Measurements from ENCODE around the gene STK24.

STK24 gene

DNA sequence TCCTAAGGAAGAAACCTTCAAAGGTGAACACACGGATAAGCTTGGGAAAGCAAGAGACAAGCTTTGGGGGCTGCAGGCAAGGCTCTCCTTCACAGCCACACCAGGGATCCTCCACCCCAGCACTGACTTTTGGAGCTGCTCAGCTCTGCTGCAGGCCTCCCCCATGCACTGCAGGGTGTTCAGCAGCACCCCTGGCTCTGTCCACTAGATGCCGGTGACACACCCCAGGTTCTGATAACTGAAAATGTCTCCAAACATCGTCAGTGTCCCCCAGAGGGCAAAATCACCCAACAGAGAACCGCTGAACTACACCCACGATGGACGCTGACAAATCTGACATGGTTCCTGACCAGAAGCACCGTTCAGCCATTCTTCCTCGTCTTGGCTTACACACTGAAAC is 90.5 kb downstream of the STK24 start:
- no peak for DNase-seq

DNA sequence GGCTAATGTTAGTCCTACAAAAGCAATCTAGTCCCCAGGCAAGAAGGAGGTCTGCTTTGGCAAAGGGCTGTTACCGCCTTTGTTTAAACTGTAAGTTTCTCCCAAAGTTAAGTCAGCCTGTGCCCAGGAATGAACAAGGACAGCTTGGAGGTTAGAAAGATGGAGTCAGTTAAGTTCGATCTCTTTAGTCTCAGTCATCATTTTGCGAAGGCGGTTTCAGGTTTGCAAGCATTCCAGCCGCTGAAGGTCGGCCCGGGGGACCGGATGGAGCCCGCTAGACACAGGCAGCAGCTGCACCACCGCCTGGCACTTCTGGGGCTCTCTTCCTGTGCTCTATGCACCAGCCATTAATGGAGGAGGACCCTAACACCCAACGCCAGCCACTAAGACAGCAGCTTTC is 91.3 kb downstream of the STK24 start:
- no peak for DNase-seq

DNA sequence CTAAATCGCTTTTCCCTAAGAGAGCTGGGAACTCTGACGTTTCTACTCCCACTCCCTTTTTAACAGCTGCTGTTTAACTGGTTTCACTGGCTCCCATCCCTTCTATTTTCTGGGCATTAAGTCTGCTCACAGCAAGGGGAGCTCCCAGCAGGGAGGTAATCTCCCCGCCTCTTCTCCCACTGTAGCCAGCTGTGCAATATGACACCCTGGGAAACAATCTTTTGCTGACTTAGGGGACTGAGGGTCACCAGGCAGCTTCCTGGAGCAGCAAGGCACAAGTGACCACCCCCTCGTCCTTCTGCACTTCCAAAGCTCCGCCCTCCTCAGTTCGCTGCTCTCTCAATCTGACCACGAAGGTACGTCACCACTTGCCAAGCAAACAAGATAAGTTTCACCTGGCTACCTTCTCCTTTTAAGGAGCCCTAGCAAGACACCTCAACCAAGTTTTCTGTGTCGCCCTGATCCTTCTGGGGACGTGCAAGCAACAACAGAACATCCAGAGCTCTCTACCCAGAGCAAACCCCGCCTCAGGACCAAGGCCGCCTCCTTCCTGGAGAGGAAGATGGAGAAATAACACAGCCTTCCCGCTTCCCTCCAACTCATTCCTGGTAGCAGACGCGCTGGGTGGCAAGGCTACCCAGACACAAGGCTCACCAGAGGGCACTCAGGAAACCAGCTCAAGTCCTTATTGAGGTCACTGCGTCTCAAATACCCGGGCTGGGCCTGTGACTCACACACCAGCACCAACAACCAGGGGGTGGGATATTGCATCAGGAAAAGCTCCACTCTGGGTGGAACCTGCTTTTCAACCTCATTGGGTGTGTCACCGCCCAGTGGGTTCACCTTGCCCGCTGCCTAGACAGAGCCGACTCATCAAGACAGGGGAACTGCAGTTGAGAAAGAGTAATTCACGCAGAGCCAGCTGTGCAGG is 92.4 kb downstream of the STK24 start:
- DNase-seq = peak; percentile 90

DNA sequence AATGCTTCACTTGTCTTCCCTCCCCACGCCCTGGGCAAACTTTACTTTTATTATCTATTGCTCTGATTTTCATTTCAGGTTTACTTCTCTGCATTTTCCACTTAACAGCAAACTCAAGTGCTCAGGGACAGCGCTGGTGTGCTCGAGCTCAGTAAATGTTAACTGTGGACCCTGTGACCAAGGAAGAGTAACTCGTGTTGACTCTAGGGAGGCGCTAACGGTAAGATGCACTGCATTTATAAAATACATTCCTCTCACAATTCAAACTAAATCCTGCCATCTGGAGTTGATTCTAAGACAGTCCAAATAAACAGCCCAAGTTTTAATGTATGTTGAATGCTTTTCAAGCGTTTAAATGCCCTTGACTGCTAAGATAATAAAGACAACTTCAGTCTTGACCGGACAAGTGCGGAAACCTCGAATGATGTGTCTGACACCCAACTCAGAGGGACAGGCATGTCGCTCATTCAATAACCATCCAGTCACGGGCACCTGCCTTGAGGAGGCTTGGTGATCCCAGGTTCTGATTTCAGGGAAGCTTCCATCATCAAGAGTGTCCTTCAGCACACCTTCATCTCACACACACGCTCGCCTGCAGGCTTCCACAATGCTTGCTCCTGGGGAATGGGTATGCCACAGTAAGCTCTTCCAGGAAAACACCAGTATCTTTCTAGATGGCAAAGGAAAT is 93.2 kb downstream of the STK24 start:
- DNase-seq = peak; percentile 44

DNA sequence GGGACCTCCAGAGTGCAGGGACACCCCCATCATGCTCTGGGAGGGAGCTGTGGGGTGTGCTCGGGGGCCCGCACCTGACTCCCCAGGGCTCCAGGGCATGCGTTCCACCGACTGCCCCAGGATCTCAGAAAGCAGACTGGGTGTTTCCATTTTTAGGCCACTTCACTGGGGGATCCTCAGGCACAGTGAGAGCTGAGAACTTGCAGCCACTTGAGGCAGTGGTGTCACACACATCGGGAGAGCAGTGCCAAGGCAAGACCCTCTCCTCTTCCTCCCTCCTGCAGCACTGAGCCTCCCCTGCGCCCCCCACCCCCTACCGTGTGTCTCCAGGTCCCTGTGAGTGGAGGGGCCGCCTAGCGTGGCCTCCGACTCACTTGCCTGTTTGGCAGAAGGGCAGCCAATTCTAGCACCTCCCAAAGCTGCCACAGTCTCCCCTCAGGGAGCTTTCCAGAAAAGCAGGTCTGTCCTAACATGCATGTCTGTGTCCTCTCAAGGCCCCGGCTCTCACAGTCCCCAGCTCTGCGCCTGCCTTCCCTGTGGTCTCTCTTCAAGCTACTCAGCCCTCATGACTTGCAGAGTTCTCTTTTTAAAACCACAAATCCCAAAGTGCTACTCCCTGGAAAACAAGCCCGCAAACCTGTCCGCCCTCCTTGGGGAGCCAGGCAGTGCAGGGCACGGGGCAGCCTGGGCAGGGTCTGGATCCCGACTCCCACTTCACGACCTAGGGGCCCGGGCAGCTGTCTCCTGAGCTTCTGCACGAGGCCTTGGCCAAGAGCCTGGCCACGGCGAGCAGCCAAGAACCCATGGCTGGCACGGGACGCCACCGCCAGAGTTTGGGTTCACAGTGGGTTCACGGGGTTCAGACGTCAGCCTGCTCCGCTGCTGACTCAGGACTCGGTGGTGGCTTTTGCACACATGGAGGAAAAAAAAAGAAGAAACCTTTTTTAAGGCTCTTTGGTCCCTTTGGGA is 94.1 kb downstream of the STK24 start:
- DNase-seq = peak; percentile 36

DNA sequence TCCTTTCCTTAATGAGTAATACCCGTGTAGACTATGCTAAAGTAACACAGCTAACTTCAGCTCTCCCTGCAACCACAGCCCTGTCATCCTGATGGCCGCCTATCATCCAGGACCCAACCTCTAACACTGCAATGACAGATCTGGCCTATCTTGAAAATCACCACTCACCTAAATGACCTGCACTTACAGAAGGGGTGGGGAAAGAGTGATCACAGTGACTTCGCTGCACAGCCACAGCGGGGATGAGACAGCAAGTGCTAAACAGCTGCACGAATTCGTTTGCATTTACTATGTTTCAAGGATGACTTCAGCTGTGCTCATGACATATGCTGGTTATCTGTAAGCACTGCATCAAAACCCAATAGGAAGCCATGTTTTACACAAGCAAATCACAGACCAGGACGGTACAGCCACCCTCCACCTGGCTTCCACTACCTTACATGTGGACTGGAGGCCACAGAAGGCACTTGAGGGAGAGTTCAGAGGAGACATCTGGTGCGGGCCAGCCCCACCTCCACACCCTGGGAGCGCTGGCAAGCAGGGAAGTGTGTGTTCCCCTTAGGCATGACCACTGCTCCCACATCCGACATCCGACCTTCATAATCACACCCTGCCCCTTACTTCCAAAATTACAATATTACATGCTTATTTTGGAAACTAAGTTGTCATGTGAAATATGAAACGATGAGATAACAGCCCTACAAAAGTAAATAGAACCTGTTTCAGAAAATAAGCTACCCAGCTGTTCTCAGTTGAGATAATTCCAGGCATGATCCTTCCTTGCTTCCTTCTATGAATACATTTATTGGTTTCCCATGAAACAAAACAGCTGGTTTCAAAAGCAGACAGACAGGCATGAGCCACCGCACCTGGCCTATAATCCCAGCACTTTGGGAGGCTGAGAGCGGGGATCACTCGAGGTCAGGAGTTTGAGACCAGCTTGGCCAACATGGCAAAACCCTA is 95.7 kb downstream of the STK24 start:
- no peak for DNase-seq

DNA sequence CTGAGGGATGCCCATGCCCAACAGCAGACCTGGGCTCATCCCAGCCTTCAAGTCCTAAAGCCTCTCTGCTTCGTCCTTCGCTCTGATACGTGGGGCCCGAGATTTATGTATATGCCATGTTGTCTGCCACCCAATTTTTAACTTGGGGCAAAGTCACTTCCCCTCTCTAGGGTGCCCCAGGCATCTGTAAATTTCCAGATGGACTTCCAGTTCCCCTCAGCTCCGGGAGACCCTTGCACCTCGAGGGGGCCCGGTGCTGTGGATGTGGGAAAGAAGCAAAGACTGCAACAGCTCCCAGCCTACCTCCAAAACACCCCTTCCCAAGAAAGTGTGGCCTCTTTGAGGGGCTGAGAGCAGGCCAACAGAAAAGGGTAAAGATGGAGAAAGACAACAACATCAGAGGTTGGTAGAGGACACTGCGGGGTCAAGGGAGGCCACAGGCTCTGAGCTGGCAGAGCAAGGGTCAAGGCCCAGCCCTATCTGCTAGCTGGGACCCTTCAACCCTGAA is 97.4 kb downstream of the STK24 start:
- DNase-seq = no peak

DNA sequence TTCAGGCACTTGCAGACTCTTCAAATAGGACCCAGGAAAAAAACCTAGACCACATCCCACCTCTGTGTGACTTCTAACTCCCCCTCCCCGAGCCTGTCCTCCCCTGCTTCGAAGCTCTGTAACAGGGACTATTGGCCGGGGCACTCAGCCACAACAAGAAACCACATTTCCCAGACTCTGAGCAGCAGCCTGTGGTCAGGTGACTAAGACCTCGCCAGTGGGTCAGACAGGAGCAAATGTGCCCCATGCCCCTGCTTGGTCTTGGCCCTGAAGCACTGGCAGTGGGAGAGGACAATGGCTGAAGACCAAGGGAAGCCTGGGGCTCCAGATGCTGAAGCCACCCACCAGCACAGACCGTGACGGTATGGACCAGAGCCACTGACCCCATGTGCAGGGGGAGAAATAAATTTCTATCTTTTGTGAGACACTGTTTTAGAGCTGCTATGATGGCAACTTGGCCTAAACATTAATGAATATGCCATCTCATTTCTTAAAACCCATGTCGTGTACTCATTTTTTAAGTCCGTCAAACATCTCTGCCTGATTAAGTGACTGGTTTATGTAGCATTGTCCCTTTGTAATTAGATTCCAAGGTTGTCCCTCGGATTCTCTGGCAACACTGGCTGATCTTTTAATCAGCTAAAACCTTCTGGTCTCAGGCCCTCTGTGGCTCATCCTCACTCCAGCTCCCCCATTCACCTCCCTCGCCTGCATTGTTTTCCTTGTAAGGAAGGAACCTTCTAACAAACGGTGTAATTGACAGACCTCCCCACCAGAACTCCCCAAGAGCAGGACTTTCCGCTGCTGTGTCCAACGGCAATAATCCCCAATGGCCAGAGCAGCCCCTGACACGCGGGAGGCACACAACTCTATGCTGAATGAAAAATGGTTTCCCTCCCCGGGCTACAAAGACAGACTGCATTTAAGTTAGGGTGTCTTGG is 98.4 kb downstream of the STK24 start:
- DNase-seq = peak; percentile 35

DNA sequence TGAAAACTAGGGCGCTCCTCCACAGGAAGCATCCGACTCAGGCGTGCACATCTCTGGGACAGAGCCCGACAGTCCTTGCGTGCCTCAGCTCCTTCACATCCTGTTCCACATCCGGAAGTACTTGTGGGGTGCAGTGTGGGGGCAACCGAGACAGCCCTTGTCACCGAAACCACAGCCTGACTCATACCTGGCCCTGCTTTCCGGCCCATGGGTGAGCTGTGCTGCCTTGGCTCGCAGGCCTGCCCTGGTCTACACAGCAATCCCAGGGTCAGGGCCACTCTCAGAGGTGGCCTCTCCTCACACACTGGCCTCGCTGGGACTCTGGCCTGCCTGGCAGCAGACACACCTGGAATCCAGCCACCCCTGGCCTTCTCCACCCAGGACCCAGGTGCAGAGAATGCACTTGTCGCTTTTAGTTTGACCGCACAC is 100.4 kb downstream of the STK24 start:
- peak; percentile 88 for DNase-seq

DNA sequence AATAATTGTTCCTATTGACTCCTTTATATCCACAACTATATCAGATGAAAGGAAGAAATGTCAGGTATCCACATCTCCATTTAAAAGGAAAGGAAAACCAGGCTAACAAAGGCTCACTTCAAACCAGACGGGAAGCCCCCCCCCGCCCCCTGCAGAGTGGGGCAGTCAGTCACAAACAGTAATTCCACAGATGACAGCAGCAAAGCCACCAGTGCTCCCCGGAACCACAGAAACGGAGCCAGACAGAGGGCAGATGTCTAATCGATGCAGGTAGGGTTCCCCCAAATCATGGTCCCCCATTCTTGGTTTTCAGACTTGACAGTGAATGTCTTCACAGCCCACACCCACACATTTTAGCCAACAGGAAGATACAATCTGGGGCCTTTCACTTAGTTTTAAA is 100.8 kb downstream of the STK24 start:
- DNase-seq = no peak

DNA sequence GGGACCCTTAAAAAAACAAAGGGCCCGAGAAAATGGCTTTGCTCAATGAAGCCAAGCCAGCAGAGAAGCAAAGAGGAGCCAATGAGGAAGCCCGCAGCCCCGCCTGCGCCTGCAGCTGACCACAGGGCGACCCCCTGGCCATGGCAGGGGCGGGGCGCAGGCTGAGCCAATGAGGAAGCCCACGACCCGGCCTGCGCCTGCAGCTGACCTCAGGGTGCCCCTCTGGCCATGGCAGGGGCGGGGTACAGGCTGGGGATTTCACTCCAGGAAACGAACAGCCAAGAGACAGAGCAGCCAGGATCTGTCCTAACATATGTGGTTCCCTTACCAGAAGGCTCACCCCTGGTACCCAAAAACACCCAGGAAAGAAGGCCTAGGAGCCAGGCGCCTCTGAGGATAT is 101.4 kb downstream of the STK24 start:
- no peak for DNase-seq

DNA sequence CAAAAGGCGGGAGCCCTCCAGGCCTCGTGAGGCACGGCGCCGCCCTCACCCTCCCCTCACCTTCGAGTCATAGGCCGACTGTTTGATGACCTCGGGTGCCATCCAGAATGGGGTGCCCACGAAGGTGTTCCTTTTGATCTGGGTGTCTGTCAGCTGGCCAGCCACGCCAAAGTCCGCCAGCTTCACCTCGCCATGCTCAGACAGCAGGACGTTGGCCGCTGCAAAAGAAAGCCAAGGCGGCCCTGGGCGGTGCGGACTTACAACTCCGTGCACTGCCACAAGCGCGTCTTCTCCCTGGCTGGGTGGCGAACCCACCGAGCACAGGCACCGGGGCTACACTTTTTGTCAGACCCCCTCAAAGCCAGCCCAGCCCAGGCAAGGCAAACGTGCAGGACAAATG is 102.1 kb downstream of the STK24 start:
- no peak for DNase-seq

DNA sequence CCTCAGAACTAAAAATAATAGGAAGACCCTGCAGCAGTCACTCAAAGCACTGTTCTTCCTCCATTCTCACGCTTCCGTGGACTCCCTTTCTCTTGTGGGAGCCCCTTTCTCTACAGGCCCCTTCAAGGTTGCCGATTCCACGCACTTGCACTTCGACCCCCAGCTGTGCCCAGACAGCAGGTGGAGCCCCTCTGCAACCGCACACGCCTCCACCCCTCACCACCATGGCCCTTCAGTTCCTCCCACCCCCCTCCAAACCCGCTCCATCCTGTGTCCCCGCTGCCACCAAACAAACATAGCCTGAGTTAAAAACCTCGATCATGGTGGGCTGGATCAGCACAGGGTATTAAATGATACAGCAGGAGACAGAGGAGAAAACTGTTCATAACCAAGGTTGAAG is 102.6 kb downstream of the STK24 start:
- DNase-seq = no peak

DNA sequence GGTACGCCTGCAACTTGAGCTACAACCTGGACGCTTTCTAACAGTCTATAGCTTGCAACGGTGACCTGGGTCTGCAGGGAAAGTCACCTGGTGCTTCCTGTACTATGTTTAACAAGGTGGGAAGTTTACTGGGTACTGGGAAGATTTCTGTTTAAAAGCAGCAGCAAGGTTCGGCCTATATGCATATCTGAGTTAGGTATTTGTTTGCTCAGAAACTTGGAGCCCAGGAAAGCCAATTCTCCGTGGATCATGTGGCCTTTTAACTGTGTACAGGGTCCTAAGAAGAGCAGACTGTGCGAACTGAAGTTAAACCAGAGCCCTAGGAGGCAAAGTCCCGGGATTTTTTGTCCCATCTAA is 103.1 kb downstream of the STK24 start:
- no peak for DNase-seq

DNA sequence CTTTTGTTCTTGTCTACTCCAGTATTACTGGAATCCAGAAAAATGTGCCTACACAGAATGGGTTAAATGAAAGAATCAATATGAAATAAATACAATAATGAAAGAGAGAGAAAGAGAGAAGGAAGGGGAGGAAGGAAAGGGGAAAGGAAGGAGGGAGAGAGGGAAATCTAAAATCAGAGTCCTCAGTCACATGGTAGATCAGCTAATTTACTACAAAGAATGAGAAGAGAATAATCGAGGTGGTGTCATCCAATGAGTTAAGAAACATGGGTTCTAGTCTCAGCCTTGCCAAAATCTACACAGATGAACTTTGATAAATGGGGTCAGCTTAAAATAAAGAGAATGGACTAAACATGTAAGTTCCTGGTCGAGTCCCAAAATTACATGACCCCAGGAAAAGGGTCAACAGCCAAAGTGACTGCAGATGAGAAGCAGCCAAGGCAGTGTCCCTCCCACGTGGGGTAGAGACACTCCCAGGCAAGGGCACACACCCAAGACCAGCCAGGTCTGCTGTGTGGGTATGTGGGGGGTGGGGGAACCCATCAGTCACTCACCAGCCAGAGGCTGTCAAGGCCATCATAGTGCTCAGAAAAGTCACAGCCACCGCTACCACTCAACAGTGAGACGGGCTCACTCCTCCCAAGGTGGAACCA is 103.6 kb downstream of the STK24 start:
- DNase-seq = no peak

DNA sequence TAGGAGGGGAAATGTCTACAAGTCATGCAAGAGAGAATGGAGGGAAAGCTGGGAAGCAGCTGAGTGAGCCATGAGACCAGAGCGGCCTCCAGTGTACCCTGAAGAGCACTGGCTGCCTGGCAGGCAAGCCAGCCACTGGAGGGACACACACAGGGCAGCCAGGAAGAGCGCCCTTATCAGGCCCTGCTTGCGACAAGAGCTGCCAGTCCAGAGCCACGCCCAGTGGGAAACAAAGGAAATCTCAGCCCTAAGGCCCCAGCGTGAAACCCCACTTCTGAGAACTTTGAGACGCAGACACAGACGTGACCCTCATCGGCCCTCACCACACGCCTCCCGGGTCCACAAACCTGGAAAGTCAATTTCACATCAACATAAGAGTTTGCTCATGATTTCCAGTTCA is 105.0 kb downstream of the STK24 start:
- DNase-seq = no peak

DNA sequence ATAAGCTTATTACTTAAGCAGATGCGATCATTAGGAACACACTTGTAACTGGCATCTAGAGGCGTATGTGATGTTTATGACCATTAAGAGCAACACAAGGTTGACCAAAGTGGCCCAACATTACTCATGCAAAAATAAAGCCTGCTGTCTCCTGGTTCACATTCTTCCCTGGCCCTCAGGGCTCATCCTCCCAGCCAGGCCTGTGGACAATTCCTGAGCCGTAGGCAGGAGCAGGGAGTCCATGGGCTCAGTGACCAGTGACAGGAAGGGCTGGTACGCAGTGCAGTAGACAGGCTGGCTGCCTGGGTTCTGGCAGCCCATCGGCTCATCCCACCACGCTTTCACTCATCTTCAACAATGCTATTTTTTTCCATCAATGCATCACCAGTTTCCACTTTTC is 106.0 kb downstream of the STK24 start:
- DNase-seq = no peak

DNA sequence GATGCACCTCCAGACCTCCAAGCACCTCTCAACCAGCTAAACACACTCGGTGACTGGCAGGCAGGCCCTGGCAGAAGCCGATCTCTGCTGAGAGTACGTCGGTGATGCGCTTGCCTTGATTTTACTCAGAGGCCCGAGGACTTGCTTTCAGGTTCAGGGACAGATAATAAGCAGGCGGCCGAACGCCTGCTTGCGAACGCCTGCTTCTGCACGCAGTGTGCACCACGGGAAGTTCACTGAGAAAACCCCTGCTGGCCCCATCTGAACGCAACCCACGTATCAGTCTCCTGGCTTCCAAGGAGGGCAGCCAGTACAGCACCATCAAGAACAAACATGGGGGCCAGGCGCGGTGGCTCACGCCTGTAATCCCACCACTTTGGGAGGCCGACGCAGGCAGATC is 108.0 kb downstream of the STK24 start:
- no peak for DNase-seq

DNA sequence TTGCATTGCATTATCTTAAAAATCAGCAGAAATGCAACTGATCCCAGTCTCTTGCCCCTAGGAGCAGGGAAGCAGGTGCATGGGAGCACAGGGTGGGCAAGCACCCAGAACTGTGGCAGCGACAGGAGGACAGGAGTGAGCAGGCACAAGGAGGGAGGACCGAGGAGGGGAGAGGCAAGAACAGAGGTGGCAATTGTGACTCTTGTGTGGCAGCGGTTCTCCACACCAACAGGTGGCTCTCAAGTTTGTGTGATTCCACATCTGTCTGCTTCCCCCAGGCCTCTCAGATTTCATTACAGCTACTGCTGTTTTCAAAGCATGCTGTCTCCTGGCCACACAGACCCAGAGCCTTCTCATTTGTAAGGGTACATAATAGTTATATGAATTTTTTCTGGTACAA is 108.5 kb downstream of the STK24 start:
- no peak for DNase-seq
